Measurements from ENCODE around the gene SLC31A1.
"Not testable (repeated sequence)": the region's sequence is repeated elsewhere in the genome, so short reads cannot be mapped to it uniquely, and the experiment has no call there.

Gene SLC31A1

DNA sequence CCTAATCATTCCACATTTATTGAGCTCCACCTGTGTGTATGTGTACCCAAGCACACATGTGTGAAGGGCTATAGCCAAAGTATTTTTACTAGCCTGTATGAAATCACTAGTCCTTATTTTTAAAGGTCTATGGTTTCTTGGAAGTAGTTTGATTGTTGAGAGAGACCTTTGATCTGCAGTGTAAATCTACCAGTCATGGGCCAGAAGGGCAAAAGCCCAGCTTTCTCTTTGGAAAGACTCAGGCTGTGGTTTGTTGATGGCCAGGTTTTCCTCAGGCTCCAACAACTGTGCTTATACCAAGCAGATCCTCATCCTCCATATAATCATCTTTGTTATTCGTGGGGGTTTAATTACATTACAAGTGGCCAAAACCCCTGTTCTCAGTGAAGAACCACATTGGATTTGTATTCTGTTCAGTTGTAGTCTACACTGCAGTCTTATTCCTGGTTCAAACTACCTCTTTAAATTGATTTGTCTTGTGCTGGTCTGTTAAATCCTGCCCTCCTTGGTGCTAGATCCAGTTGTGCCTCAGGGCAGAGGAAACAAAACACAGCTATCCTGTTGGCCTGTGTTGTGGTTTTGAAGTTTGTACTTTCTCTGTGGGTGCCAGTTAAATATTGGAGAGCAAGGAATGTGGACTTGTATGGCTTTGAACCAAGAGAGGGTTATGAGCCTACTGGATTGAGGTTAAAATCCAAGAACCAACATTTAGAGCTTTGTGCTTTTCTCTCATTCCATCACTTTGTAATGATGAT, 40.8 kb downstream of the SLC31A1 start:
- no peak for DNase-seq (ENCODE audit: low spot score)

DNA sequence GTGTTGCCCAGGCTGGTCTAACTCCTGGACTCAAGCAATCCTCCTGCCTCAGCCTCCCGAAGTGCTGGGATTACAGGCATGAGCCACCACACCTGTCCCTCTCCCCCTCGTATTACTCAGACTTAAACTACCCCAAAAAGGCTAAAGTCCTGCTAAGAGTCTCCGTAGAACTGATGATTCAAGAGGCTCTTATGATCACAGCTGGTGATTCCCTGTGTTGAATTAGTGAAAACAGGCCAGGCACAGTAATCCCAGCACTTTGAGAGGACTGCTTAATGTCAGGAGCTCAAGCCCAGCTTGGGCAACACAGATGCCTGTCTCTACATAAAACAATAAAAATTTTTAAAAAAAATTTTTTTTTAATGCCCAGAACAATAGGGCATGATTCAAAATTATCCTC, 44.8 kb downstream of the SLC31A1 start:
- no peak for DNase-seq (ENCODE audit: low spot score)

DNA sequence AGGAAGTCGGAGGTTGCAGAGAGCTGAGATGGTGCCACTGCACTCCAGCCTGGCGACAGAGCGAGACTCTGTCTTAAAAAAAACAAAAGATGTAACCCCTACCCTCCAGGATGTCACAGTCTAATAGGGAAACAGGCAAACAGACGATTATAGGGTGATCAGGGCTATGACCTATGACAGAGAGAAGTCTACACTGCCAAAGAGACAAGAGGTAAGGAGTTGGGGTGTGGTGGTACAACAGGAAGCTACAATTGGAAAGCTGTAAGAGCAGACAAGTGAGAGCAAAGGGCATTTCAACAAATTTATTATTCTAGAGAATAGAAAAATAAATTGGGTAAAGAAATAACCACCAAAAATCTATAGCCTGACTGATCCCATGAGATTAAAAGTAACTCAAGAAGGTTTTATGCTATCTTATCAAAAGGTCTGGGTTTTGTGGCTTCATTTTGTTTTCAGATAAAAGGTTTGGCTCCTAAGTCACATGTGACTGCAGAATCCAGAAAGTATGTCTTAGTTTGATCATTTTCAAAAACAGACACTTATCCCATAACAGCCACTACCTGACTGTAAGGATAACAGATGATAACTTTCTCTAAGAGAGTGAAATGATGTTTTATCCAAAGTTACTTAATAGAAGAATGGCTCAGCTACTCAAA, 46.7 kb downstream of the SLC31A1 start:
- no peak for DNase-seq (ENCODE audit: low spot score)

DNA sequence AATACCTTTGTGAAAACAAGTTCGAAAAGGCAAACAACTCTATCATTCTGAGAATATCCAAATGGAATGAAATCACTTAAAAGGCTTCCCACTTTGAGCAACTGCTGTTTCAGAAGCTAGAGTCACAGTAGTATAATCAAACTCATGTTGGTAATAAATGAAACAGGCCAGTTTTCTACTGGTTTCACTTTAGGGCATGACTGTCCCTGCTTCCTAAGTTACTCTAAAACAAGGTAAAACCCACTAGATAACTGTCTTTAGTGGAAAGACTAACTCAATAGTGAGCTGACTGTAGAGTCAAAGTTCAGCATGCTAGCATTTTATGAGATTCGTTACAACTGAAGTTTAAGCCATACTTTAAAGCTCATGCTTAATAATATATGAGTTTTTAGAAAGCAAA, 48.0 kb downstream of the SLC31A1 start:
- no peak for DNase-seq (ENCODE audit: low spot score)

DNA sequence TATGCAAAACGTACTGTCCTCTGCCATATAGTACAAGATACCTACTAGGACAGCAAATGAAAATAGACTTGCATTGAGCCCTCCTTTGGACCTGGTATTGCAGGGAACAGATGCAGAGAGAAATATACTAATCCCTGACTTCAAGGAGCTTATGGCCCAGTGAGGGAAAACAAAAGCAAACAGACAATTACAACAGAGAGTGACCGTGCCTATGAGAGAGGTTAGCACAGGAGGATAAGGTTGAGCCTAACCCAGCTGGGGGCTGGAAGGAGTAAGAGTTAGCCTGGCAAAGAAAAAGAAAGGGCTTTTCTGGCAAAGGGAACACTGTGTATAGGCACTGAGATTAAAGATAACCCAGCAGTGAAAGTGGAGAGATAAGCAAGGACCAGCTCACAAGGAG, 48.5 kb downstream of the SLC31A1 start:
- no peak for DNase-seq (ENCODE audit: low spot score)

DNA sequence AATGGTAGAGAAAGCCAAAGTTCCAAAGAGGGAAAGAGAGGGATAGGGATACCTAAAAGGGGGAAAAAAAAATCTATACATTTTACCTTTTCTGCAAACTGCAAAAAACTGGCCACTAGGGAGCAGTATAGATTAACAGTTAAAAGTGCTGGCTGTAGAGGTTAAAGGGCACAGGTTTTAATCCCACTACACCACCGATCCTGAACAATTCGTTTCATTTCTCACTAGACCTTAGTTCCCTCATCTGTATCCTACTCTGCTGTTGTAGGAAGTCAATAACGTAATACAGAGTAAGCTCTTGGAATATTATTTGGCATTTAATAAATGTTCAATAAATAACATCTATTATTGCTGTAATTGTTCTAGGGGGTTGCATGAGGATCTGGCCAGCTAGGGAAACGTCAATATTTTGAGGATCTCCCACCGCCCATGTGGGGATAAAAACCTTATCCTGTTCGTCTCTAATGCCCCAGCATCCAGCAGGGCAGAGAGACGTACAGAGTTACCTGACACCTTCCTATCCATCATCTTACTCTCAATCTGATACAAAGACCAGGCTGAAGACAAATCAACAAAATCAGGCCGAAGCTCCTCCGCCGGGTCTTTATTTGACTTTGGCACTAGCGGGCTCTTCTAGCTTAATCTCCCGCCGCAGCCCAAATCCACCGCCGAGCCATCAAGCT, 53.3 kb downstream of the SLC31A1 start:
- peak; percentile 67 for DNase-seq (ENCODE audit: low spot score)

DNA sequence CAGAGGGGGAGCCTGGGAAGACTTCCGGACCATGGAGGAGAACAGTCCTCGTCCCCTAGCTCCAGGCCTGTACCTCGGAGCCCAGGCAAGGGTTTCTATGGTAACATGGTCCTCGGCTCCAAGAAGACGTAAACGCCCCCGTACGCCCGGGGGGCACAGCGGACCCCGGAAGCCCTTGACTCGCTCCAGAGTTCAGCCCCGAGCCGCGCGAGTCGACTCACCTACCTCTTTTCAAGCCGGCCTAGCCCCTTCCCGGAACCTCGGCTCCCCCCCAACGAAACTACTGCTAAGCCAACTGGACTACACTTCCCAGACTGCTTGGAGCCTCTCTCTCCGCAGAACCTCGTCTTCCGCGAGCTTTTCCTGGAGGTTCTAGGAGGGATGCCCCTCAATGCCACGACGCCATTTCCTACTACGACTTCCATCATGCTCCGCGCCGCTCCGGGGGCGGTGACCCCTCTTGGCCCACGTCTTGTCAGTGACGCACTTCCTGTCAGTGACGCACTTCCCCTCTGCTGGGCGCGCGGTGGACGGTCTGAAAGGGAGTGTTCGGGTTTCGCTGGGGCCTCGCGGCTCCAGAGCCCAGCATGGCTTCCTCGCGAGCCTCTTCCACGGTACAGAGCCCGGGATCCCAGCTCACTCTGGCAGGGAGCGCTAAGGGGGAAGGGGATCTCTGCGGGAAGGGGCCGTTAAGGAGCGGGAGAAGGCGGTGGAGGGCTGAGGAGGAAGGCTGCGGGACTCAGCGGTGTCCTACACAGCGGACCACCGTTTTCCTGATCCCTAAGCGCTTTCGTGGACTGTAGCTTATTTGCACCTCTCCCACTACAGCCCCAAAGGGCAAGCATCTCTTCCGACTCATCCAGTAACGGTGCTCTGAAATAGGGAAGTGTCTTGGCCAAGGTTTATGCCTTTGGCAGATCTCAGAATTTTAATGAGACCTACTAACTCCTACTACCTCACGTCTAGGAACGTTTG, 54.1 kb downstream of the SLC31A1 start, which contains the start of the genes CDC26 and PRPF4:
CDC26 (minus strand) TSS at position 416 of the 975 bp plus-strand sequence. CDS start 3,065 bp downstream, outside the sequence.
PRPF4 (plus strand) TSS at position 502 of the 975 bp plus-strand sequence; CDS start at position 588, 86 bp downstream.
- DNase-seq (ENCODE audit: low spot score) = peak; percentile 96

DNA sequence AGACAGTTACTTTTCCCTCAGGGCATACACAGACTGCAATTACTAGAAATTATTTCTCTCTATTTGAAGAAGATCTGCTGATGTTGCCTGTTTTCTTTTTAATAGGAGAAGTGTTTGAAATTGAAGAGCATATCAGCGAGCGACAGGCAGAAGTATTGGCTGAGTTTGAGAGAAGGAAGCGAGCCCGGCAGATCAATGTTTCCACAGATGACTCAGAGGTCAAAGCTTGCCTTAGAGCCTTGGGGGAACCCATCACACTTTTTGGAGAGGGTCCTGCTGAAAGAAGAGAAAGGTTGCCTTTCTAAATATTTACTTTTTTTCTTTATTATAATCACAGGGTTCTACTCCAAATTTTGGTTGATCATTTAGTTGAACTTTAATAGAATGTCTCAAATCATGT, 57.5 kb downstream of the SLC31A1 start:
- no peak for DNase-seq (ENCODE audit: low spot score)

DNA sequence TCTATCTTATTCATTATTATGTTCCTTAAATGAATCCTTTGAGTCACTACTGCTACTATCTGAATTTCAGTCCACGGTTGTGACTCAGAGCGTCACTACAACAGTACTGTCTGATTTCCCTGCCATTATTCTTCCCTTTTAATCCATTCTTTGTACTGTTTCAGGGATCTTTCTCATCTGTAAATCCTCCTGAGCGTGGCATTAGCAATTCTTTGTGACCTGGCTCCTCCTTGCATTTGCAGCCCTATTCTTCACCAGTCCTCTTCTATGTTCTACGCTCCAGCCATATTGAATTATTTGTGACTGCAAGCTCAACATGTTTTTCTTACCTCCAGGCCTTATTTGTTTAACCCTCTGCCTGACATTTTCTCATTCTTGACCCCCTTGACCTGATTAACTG, 60.0 kb downstream of the SLC31A1 start:
- DNase-seq (ENCODE audit: low spot score) = no peak

DNA sequence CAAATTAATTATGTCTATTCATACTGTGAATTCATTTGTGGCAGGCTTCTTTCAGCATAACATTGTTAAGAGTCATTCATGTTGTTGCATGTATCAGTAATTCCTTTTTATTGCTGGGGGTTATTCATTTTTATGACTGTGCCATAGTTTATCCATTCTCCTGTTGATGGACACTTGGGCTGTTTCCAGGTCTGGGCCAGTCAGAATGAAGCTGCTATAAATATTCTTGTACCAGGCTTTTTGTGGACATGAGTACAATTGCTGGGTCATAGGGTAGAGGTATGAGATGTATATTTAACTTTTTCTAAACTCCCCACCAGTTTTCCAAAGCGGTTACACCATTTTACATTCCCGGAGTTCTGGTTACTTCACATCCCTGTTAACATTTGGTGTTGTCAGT, 67.7 kb downstream of the SLC31A1 start:
- no peak for DNase-seq (ENCODE audit: low spot score)

DNA sequence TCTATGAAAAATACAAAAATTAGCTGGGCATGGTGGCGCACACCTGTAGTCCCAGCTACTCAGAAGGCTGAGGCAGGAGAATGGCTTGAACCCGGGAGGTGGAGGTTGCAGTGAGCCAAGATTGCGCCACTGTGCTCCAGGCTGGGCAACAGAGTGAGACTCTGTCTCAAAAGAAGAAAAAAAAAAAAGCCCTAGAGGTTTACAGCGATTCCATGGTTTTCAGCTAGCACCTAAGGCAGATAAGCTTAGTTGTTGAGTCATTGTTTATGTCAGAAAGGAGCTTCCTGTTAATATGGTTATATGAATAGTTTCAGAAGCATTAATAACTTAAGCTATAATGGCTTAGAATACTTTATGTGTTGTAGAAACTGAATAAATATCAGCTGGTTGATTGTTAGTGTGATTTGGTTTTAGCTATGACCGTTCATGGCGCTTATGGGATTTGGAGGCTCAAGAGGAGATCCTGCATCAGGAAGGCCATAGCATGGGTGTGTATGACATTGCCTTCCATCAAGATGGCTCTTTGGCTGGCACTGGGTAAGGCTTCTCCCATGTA, 68.8 kb downstream of the SLC31A1 start:
- no peak for DNase-seq (ENCODE audit: low spot score)

DNA sequence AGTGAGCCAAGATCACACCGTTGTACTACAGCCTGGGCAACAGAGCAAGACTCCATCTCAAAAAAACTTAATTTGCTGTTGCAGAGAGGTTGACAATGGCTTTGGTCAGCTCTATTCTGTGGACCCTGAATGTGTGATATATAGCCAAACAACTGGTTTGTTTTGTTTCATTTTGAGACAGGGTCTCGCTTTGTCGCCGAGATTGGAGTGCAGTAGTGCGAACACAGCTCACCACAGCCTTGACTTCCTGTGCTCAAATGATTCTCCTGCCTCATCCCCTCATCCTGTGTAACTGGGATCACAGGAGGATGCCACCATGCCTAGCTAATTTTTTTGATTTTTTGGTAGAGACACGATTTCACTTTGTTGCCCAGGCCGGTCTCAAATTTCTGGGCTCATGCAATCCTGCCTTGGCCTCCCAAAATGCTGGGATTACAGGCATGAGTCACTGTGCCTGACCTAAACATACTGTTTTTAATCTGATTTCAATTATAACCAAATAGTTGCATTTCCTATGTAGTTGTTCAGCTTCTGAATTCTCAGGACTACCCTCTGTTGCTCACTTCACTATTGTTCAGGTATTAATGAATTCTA, 72.0 kb downstream of the SLC31A1 start:
- DNase-seq (ENCODE audit: low spot score) = no peak

DNA sequence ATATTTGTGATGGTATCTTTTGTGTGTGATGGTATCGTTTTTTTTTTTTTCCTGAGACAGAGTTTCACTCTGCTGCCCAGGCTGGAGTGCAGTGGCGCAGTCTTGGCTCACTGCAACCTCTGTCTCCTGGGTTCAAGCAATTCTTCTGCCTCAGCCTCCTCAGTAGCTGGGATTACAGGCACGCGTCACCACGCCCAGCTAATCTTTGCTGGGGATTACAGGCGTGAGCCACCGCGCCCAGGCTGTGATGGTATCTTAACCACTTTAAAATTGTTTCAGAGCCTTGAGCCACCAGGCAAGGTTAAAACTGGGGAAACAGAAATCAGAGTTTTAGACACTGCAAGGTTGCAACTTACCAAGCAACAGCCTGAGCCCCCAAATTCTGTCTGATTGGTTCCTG, 74.9 kb downstream of the SLC31A1 start:
- not testable (repeated sequence) for DNase-seq (ENCODE audit: low spot score)

DNA sequence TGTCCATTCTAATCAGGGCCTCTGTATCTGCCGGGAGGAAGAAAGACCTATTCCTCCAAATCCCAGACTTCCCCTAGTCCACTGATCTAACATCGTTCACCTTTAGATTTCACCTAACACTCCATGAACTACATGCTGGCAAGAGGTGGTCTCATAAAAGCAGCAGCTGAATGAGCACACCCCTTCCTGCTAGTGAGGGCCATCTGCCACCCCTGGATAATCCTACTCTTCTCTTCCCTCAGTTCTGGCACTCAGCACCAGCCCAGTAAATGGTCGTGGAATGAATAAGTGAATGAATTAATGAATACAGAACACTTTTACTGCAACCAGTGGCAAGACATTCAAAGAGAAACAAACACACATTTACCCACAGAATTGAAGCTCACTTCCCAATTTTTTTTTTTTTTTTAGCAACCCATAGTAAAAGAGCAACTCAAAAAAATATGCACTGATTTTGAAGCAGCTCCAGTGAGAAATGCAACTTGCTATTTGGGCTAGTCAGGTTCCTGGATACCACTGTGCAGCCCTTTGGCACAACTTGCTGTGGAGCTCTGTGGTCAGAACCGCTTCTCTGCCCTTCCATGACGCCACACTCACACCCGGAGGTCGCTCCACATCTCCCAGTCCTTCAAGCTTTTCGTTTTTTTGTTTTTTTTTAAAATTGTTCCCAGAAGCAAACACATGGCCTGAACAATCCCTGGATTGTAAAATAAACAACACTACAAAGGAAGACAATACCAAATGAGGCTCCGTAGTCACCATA, 75.6 kb downstream of the SLC31A1 start:
- no peak for DNase-seq (ENCODE audit: low spot score)

DNA sequence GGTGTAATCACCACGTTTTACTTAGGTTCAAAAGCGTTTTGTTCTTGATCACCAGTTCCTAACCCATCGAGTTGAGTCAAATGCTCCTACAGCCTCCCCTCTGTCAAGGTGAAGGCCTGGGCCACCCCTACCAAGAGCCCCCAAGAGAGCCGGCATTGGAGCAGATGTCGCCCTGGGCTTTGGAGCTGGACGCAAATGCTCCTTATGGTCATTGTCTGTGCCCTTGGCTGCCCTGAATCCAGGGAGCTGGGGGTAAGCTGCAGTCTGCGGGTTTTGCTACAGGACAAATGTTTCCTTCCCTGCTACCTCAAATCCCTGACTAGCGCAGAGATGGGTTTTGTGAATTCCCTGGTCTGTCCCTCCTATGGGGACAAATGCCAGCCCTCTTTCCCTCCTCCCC, 77.0 kb downstream of the SLC31A1 start:
- DNase-seq (ENCODE audit: low spot score) = no peak

DNA sequence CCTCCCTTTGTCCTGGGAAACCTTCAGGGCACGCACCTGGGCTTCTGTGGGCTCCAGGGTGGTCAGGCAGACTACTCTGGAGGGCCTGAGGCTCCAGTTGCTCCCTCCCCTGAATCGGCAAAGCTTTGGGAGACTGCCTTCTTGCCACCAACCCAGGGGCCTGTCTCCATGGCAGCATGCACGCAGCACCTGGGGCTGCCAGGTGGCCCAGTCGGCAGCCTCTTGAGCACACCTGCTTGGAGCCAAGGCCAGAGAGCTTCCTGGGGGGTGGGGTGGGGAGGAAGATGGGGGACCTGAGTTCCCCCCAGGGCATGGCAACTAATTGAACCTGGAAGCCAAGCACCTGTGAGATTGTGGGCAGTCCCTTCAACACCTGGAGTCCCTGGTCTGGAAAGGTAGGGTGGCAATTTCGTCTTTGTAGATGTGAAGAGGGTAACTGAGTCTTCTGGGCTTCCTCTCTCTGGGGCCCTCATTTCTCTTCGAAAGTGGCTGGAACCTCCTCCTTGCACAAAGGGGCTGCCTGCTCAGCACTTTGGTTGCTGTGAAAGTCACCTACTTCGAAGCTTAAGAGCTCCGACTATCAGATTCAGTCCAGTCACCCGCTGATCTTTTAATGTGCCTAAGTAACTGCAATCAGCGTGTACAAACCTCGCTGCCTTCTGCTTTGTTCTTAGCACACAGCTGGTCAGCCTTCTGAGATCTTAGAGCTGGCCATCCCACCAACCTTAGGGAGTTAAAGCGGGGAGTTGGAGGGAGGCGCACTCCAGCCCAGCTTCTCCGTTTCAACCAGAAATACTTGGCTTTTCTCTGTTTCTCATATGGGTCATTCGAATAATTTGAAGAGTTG, 77.8 kb downstream of the SLC31A1 start:
- DNase-seq (ENCODE audit: low spot score) = no peak

DNA sequence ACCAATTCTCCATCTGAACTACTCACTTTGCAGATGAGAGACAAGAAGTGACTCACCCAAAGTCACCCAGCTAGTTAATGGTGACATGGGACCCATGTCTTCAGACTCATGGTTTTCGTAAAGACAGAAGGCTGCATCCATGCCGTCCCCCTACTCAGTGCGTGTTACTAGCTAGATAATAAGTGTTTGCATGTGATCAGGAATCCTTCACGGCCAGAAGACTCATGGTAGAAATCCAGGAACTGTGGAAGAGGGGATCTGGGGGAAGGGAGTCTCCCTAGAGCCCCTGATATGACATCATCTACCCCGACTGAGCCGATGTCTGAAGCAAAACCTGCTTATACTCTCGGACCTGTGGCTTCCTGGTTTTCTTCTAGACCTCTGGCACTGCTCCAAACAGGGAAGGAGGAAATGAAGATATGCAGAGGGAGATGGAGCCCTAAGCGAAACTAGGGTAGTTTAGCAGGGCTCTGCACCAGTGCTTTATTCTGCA, 78.5 kb downstream of the SLC31A1 start:
- peak; percentile 49 for DNase-seq (ENCODE audit: low spot score)

DNA sequence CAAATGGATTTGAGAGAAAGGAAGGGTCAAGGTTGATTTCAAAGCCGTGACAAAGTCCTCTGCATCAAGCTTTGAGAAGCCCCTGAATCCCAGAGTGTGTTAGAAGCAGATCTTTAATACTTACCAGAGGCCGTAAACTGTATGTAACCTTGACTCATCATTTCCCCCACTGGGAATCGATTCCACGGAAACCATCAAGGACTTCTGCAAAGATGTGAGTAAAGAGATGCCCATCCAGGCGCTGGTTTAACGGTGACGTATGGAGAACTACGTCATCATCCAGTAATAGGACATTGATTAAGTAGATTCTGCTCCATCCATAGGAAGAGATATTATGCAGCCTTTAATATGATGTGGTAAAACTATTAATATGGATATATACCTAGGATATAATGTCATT, 80.2 kb downstream of the SLC31A1 start:
- no peak for DNase-seq (ENCODE audit: low spot score)

DNA sequence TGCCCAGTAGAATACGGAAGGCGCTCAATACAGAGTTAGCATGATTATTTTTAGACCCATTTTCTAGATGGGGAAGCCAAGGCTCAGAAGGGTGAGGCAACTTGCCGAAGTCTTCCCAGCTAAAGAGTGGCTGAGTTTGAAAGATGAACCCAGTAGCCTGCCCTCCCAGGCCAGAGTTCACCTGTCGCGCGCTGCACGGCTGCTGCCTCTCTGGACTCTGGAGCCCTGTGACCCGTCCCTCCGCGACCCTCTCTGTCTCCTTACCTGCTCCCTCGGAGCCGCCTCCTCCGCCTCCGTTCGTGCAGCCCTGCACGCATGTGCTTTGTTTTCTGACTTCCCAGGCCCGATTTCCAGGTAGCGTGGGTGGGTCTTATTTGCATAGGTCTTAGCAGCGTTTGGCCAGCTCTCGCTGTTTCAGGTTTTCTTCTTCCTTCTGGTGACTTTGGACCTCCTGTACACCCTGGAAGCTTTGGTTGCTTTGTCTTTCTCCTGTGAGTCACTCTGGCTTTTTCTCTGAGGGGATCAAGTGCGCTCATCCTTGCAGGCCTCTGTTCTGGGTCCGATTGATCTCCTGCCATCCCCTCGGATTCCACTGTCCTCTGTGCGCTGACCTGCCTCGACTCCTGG, 81.6 kb downstream of the SLC31A1 start, which contains the start of gene RNF183:
RNF183 (minus strand) TSS at position 585 of the 627 bp plus-strand sequence. CDS start 5,192 bp downstream, outside the sequence.
- DNase-seq (ENCODE audit: low spot score) = no peak

Data from LoVo (cell line).